HEK293 (cell line): ENCODE results near the gene SPATA12.

Experiments used
- REST ChIP-seq: fragments of 450-650 bp; formaldehyde crosslinking; IDR thresholded peaks from 2 replicates; pipeline ENCODE4 v1.5.1; 2016; ENCODE audit warnings: missing biosample characterization, missing genetic modification characterization
- SETDB1 ChIP-seq: IDR thresholded peaks from one replicate; pipeline ENCODE4 v1.6.1; 2017; ENCODE audit warnings: mild to moderate bottlenecking, low read length, moderate library complexity, mixed read lengths; ENCODE audit not compliant: insufficient read length
- ZNF184 ChIP-seq: fragments of 450-650 bp; IDR thresholded peaks from 2 replicates; pipeline ENCODE4 v1.5.1; 2018; ENCODE audit warnings: missing biosample characterization, mild to moderate bottlenecking, missing genetic modification characterization
- ZNF24 ChIP-seq: fragments of 450-650 bp; formaldehyde crosslinking; IDR thresholded peaks from 2 replicates; pipeline ENCODE4 v1.5.1; 2016; ENCODE audit warnings: missing biosample characterization, missing genetic modification characterization
- ZNF426 ChIP-seq: fragments of 450-650 bp; formaldehyde crosslinking; IDR thresholded peaks from 2 replicates; pipeline ENCODE4 v1.5.1; 2017; ENCODE audit warnings: missing biosample characterization, missing genetic modification characterization, mild to moderate bottlenecking, inconsistent platforms, moderate library complexity
- ZNF626 ChIP-seq: fragments of 450-650 bp; sonication (Bioruptor Pico); formaldehyde crosslinking; IDR thresholded peaks from 2 replicates; pipeline ENCODE4 v1.5.1; 2018; ENCODE audit warnings: missing biosample characterization, missing genetic modification characterization, inconsistent platforms
- ZNF701 ChIP-seq: fragments of 450-650 bp; formaldehyde crosslinking; IDR thresholded peaks from 2 replicates; pipeline ENCODE4 v1.5.1; 2016; ENCODE audit warnings: missing biosample characterization, missing genetic modification characterization
- ZNF792 ChIP-seq: fragments of 450-650 bp; formaldehyde crosslinking; IDR thresholded peaks from 2 replicates; pipeline ENCODE4 v1.5.1; 2016; ENCODE audit warnings: missing biosample characterization, missing genetic modification characterization
- TF ChIP-seq, protein P1 (sequence below): fragments of 450-650 bp; formaldehyde crosslinking; IDR thresholded peaks from 2 replicates; pipeline ENCODE4 v1.5.1; 2017; ENCODE audit warnings: missing biosample characterization, missing genetic modification characterization
- TF ChIP-seq, protein P2 (sequence below): fragments of 450-650 bp; formaldehyde crosslinking; IDR thresholded peaks from 2 replicates; pipeline ENCODE4 v1.5.1; 2016; ENCODE audit warnings: missing biosample characterization, missing genetic modification characterization
- TF ChIP-seq, protein P3 (sequence below): fragments of 450-650 bp; formaldehyde crosslinking; IDR thresholded peaks from 2 replicates; pipeline ENCODE4 v1.5.1; 2016; ENCODE audit warnings: missing biosample characterization, missing genetic modification characterization, borderline replicate concordance

- TF ChIP-seq, protein P1, sequence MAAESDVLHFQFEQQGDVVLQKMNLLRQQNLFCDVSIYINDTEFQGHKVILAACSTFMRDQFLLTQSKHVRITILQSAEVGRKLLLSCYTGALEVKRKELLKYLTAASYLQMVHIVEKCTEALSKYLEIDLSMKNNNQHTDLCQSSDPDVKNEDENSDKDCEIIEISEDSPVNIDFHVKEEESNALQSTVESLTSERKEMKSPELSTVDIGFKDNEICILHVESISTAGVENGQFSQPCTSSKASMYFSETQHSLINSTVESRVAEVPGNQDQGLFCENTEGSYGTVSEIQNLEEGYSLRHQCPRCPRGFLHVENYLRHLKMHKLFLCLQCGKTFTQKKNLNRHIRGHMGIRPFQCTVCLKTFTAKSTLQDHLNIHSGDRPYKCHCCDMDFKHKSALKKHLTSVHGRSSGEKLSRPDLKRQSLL (tag by site-specific recombination): no peak
- no peak for TF ChIP-seq ZNF184 (tag by site-specific recombination)
- TF ChIP-seq, protein P2, sequence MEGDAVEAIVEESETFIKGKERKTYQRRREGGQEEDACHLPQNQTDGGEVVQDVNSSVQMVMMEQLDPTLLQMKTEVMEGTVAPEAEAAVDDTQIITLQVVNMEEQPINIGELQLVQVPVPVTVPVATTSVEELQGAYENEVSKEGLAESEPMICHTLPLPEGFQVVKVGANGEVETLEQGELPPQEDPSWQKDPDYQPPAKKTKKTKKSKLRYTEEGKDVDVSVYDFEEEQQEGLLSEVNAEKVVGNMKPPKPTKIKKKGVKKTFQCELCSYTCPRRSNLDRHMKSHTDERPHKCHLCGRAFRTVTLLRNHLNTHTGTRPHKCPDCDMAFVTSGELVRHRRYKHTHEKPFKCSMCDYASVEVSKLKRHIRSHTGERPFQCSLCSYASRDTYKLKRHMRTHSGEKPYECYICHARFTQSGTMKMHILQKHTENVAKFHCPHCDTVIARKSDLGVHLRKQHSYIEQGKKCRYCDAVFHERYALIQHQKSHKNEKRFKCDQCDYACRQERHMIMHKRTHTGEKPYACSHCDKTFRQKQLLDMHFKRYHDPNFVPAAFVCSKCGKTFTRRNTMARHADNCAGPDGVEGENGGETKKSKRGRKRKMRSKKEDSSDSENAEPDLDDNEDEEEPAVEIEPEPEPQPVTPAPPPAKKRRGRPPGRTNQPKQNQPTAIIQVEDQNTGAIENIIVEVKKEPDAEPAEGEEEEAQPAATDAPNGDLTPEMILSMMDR (tag by site-specific recombination): no peak
- TF ChIP-seq, protein P3, sequence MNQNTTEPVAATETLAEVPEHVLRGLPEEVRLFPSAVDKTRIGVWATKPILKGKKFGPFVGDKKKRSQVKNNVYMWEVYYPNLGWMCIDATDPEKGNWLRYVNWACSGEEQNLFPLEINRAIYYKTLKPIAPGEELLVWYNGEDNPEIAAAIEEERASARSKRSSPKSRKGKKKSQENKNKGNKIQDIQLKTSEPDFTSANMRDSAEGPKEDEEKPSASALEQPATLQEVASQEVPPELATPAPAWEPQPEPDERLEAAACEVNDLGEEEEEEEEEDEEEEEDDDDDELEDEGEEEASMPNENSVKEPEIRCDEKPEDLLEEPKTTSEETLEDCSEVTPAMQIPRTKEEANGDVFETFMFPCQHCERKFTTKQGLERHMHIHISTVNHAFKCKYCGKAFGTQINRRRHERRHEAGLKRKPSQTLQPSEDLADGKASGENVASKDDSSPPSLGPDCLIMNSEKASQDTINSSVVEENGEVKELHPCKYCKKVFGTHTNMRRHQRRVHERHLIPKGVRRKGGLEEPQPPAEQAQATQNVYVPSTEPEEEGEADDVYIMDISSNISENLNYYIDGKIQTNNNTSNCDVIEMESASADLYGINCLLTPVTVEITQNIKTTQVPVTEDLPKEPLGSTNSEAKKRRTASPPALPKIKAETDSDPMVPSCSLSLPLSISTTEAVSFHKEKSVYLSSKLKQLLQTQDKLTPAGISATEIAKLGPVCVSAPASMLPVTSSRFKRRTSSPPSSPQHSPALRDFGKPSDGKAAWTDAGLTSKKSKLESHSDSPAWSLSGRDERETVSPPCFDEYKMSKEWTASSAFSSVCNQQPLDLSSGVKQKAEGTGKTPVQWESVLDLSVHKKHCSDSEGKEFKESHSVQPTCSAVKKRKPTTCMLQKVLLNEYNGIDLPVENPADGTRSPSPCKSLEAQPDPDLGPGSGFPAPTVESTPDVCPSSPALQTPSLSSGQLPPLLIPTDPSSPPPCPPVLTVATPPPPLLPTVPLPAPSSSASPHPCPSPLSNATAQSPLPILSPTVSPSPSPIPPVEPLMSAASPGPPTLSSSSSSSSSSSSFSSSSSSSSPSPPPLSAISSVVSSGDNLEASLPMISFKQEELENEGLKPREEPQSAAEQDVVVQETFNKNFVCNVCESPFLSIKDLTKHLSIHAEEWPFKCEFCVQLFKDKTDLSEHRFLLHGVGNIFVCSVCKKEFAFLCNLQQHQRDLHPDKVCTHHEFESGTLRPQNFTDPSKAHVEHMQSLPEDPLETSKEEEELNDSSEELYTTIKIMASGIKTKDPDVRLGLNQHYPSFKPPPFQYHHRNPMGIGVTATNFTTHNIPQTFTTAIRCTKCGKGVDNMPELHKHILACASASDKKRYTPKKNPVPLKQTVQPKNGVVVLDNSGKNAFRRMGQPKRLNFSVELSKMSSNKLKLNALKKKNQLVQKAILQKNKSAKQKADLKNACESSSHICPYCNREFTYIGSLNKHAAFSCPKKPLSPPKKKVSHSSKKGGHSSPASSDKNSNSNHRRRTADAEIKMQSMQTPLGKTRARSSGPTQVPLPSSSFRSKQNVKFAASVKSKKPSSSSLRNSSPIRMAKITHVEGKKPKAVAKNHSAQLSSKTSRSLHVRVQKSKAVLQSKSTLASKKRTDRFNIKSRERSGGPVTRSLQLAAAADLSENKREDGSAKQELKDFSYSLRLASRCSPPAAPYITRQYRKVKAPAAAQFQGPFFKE (tag by site-specific recombination): no peak
- no peak for TF ChIP-seq ZNF792 (tag by site-specific recombination)
- no peak for TF ChIP-seq ZNF426 (tag by site-specific recombination)
- no peak for TF ChIP-seq ZNF701
- TF ChIP-seq ZNF24 (tag by site-specific recombination): no peak
- TF ChIP-seq ZNF626 (tag by site-specific recombination): no peak
- no peak for TF ChIP-seq SETDB1
- TF ChIP-seq REST: no peak
Measured at GRCh38 chr3:57088503-57088902, 28.0 kb downstream of the SPATA12 start.
